HG03196 (cell line): ENCODE measurements around the gene CCNI.

Experiments
- ATAC-seq: cut with Tn5 transposase; IDR thresholded peaks from one replicate; pipeline ENCODE4 v1.9.1; 2021; ENCODE audit not compliant: unreplicated experiment

Gene CCNI

GRCh38 chr4:77007358-77008230 is 68.2 kb downstream of the CCNI start:
- ATAC-seq = no peak

GRCh38 chr4:77006753-77007353 is 68.9 kb downstream of the CCNI start:
- no peak for ATAC-seq

- no peak for ATAC-seq
These were observed 72.4 kb downstream of the CCNI start for GRCh38 chr4:77003400-77003799.

GRCh38 chr4:77002321-77003107 is 73.3 kb downstream of the CCNI start:
- ATAC-seq = no peak

GRCh38 chr4:77001907-77002306 is 73.9 kb downstream of the CCNI start:
- no peak for ATAC-seq

- ATAC-seq = no peak
These were observed 77.4 kb downstream of the CCNI start for GRCh38 chr4:76998251-76998901.

GRCh38 chr4:76997532-76997931 is 78.3 kb downstream of the CCNI start:
- ATAC-seq = no peak
